Activated naive CD4-positive, alpha-beta T cell treated with anti-CD3 and anti-CD28 coated beads, Interleukin-2, amount 50 U/mL, for 16 hours (primary cell): ENCODE data around the gene MRGPRD.
"Not testable (repeated sequence)": the region's sequence is repeated elsewhere in the genome, so short reads cannot be mapped to it uniquely, and the experiment has no call there.

Source experiments
- DNase-seq: peaks from one replicate; pipeline ENCODE4 v3.0.0-alpha.2; 2020

The MRGPRD gene

DNA sequence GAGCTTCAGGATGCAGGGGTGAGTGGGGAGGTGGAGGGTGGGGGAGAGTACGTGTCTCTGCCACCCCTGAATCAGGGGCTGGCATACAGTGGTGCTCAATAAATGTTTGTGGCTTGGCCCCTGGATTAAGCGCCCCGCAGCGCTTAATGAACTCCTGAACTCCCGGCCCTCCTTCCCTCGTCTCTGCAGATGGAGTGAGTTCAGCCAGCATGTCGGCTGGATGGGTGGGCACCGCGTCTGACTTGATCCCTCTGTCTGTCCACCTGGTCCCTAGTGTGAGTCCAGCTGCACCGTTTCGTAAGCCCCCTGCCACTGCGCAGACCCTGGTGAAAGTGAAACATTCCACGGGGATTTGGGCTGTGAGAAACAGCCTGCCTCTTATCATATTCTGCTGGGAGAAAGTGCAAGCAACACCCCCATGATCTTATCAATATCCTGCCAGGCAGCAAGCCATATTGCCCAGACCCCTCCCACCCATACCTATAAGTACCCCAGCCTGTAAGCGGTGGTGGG lies 12.0 kb upstream of the MRGPRD start:
- no peak for DNase-seq

DNA sequence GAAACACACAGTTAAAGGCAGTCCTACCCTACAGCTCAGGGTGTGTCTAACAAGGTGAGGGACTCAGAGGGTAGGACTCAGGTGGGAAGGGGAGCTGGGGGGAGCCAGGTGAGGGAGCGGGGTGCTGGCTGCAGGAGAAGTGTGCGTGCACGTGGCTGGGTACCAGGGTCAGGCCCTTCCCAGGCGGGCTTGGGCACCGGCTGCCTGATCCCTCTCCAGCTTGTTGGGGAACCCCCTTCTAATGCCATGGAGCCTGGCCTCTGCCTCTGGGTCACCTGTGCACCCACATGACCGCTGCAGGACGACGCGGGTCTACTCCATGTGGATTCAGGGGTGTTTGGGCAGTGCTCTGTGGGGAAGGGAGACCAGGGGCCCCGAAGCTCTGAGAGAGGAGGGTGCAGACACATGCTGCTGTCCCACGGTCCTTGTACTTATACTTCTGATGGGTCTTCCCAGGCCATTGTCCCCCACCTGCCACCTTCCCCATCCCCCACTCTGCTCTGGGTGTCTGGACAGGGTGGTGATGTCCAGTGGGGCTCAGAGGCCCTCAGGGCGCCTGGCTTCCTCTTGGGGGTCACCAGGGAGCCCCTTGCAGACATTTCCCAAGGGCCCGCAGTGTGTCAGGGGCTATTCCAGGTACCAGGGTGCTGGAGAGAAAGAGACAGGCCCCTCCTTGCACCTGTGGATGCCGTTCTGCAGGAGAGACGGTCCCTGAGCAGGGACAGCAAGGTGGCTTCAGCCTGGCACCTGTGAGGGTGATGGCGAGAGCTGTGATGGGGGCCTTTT lies 10.4 kb upstream of the MRGPRD start:
- DNase-seq = no peak

DNA sequence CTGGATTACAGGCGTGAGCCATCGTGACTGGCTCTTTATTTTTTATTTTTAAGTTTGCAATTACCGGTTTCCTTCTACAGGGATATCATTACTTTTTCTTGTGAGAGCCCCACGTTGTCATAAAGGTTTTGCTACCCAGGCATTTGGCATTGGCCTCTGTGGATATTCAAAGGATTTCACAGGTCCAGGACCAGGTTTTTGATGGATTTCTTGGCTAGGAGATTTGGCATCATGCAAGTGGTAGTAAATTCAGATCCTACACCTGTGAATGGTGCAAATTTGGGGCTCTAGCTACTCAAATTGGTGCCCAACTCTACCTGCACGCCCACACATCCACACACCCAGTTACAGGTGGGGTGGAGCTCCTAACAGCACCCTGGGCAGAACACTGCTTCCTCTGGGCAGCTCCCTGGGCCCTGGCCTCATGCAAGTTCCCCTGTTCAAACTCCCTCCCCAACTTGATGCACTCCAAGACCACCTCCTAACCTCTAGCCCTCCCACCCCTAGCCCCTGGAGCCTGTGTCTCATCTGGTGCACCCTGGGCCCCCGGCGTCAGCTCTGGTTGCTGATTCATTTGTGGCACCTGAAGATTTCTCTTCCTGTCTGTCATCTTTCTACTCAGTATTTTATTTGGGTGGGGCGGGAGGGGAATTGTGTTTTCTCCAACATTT lies 9.3 kb upstream of the MRGPRD start:
- no peak for DNase-seq

DNA sequence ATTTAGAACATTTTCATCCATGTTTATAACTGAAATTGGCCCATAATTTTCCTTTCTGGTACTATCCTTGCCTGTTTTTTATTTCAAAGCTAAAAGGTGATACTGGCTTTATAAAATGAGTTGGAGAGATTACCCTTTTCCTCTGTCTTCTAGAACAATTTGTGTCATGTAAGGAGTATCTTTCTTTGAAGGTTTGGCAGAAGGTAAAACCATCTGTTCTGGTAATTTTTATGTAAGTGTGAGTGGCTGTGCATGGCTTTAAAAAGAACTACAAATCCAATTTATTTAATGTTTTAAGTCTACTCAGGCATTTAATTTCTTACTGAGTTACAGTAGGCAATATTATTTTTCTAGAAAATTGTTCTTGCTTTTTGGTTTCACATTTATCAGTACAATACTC lies 7.7 kb upstream of the MRGPRD start:
- no peak for DNase-seq

DNA sequence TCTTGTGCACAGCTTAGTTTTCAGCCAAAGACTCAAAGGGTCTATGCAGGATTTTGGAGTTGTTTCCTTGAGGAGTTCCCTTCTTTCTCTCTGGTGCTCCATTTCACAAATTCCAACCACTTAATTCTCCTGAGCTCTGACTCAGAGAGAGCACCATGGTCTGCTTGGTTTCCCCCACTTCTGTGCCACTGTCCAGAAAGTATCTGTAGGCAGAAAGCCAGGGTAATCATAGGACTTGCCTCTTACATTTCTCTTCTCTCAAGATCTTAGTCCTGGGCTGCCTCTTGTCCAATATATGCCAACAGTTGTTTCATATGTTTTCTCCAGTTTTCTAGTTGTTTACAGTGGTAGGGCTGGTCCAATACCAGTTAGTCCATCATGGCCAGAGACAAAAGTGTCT lies 6.4 kb upstream of the MRGPRD start:
- DNase-seq = no peak

DNA sequence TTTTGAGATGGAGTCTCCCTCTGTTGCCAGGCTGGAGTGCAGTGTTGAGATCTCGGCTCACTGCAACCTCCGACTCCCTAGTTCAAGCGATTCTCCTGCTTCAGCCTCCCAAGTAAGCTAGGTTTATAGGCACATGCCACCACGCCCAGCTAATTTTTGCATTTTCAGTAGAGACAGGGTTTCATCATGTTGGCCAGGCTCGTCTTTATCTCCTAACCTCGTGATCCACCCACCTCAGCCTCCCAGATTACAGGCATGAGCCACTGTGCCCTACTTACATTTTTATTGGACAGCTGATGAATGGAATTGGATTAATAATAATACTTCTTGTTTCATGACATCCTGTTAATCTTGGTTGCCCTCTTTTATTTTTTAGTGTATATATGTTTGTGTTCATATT lies 3.0 kb upstream of the MRGPRD start:
- DNase-seq = no peak

DNA sequence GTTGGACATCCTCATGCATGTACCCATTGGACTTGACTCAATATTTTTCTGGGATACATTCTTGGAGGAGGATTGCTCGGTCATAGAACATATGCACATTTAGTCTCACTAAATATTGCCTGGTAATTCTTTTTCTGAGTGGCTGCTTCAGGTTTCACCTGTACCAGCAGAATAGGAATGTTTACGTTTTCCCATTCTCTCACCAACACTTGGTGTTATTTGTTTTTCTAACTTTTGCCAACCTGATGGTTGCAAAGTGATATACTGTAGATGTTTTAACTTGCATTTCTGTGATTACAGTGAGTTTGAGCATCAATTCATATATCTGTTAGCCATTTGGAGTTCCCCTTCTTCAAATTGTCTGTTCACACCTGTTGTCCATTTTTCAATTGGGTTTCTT lies 1.3 kb upstream of the MRGPRD start:
- no peak for DNase-seq

DNA sequence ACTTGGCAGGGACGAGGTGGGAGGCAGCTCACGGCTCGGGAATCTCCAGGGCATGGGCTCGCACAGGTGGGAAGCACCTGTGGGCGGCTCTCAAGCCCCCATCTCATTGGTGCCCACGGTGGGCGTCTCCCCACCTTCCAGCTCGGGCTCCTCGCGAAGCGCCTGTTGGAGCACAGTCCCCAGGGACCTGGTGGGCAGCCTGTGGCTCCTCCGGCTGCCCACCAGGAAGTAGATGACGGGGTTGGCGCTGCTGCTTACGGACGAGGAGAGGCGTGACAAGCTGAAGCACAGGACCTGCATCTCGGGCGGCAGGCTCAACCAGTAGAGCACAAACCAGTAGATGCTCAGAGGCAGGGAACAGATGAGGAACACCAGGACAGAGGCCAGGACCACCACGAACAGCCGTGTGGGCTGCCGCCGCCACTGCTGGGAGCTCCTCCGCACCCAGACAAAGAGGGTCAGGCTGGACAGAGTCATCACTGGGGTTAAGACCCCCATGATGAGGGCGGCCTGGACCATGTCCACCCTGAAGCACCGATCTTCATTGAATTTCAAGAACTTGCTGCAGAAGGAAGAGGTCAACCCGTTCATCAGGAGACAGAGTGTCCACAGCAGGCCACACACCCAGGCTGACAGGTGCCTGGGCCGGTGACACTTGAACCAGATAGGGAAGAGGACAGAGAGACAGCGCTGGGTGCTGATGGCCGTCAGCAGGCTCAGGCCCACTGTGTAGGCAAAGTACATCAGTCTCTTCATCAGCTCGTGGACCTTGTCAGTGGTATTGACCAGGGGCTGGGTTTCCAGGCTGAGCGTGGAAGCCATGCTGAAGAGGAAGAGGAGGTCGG lies 633 bp downstream of the MRGPRD start:
- no peak for DNase-seq

DNA sequence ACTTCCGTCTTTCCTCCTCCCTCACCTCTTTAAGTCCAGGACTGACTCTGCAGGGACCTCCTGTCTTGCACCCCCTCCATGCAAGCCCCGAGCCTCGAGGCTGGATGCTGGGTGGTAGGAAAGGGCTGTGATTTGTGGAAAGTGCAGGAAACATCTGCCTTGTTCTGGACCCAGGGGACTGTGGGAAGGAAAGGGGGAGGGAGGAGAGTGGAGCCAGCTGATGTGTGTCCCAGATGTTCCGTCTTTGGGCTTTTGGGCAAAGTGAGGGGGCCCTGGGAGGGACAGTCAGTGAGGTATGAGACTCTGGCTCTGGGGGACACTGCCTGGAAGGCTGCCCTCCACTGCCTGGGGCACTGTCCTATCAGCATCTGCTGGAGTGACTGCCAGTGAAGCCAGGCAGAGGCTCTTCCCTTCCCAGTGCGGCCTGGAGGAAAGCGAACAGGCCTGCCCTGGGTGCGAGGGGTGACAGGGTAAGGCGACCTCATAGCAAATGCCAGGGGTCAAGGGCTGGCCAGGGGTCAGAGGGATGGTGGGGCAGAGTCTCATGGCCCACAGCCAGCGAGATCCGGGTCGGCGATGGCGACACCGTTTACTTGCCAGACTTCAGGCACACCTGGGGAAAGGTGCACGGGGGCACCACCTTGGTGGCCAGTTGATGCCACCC lies 1.7 kb downstream of the MRGPRD start:
- no peak for DNase-seq

DNA sequence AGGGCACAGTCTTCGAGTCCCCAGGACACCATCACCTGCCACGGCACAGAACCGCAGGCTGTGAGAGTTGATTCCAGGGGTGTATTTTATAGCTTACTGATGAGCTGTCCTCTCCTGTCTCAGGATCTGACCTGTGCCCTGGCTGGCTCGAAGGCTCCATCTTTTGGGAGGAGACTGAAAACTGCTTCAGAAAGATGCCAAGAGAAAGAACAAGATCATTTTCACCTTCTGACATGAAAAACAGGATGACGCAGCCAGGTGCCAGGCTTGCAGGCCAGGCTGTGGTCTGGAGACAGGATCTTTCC lies 2.2 kb downstream of the MRGPRD start:
- no peak for DNase-seq

DNA sequence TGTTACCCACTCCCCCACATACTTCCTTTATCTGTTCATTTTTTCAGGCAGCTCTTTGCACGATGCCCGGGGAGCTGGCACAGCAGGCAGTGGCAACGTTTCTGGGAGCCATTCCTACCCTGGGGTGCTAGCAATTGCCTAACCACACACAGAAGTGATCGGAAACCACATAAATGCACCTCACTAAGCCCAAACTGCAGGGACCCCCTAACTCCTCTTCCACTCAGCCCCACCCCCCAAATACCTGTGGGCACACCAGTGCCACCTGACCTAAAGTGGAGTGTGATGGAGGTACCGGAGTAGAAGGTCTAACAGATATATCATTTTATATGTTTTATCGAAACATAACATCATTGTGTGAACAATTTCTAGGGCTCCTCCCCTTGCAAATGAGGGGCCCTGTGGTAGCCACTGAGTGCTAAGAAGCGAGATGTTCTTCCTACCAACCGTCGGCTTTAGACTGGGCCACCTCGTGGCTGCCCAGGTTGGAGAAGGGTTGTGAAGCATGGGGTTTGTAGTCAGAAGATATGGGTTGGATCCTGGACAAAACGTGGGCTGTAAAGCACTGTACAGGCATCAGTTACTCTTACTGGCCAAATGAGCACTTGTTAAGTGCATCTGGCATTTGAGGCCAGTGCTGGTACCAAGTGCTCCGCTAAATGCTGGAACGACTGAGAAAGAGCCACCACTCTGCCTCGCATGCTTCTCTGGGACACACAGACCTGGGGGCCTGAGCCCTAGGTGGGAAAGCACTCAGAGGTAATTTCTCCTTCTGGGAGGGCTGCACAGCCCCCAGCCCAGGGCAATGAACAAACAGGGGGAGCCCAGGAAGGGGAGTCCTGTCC lies 2.8 kb downstream of the MRGPRD start:
- DNase-seq = no peak

DNA sequence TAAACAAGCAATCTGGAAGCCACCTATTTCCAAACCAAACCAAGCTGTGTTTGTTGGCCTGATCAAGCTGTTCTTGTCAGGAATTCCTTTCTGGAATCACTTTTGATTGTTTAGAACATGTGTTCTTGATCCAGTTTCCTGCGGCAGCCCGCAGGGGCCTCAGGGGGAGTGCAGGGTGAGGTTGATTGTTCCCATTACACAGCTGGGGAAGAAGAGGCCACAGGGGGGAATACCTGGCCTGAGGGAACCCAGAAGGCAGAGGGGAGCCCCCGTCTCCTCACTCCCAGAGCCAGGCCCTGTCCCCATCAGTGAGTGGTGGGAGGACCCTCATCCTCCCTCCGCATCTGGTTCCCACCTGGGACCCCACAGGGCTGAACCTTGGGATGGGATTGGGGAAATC lies 4.2 kb downstream of the MRGPRD start:
- DNase-seq = no peak

DNA sequence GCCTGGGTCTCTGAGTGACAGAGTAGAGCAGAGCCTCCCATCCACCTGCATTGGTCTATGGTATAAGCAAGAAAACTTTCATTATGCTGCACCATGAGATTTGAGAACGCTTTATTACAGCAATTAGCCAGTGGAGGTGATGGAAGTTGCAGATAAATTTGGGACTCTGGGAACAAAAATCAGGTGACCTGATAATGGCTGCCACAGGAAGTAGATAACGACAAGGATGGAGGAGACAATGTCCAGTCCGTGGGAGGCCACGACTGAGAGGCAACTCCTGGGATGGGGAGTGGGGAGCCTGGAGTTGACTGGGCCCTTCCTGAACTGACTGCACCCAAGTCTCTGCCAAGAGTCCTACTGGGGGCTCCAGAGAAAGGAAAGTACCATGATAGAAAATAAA lies 4.7 kb downstream of the MRGPRD start:
- no peak for DNase-seq

DNA sequence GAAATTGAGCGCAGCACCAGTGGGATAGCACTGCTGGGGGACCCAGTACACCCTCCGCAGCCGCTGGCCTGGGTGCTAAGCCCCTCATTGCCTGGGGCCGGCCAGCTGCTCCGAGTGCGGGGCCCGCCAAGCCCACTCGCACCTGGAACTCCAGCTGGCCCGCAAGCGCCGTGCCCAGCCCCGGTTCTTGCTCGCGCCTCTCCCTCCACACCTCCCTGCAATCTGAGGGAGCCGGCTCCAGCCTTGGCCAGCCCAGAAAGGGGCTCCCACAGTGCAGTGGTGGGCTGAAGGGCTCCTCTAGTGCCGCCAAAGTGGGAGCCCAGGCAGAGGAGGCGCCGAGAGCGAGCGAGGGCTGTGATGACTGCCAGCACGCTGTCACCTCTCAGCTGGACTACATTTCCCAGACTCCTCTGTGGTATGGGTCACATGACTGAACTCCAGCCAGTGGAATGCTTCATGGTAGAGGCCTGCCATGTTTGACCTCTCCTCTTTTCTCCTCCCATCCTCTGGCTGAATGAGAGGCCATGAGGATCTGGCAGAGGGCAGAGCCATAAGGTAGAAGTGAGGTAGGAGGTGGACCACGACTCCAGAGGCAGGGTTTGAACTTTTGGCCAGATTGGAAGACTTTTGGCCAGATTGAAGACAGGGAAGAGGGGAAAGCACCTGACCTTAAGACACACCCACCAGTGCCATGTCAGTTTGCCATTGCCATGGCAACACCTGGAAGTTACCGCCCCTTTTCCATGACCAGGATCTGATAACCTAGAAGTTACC lies 6.2 kb downstream of the MRGPRD start:
- DNase-seq = no peak

DNA sequence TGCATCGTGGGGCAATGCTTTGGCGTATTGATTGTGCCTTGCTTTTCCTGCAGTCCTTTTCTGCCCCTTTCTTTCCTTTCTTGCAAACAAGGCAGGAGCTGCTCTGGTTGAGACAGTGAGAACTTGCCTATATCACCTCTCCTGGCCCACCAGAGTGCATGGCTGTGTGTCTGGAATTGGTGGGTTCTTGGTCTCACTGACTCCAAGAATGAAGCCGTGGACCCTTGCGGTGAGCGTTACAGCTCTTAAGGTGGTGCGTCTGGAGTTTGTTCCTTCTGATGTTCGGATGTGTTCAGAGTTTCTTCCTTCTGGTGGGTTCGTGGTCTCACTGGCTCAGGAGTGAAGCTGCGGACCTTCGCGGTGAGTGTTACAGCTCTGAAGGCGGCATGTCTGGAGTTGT lies 7.1 kb downstream of the MRGPRD start:
- not testable (repeated sequence) for DNase-seq

DNA sequence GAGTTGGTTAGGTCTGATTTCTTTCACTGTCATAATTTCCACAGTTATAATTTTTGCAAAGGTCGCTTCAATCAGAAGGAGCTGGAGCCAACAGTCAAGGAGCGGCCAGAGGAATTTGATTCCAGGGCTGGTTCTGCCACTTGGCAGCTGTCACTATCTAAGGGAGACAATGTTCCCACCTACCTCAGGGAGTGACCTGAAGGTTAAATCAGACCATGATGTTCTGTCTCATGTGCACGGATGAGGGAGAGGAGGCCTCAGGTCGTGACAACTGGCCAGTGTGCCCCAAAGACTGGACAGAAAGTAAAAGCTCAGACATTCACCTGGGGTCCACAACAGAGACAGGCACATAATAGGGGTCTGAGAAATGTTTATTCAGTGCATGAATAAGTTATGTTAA lies 7.6 kb downstream of the MRGPRD start:
- no peak for DNase-seq

DNA sequence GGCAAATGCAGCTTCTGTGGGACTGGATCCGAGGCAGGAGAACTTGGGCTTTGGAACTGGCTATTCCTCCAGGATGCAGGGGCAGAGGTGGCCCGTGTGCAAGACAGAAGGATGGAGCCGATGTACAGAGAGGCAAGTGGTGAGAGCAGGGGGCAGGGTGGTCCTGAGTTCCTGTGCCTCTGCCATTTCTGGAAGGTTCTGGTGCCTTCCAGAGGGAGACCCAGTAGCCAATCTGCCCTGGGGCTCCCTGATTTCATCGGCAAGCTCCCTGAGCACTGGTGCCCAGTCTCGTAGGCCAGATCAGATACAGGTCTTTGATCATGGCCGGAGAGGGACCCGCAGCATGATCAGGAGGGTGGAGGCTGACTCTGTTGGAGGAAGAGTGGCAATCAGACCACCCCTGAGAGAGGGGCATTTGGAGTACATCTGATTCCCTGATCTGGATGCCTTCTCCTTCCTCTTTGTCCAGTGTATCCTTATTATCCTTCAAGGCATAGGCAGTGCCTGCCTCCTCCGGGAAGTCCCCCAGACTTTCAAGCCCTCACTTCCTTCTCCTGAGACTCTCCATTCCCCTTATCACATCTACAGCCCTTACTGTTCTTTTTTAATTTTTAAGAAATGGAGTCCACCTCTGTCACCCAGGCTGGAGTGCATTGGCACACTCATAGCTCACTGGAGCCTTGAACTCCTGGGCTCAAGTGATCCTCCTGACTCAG lies 9.7 kb downstream of the MRGPRD start:
- no peak for DNase-seq

DNA sequence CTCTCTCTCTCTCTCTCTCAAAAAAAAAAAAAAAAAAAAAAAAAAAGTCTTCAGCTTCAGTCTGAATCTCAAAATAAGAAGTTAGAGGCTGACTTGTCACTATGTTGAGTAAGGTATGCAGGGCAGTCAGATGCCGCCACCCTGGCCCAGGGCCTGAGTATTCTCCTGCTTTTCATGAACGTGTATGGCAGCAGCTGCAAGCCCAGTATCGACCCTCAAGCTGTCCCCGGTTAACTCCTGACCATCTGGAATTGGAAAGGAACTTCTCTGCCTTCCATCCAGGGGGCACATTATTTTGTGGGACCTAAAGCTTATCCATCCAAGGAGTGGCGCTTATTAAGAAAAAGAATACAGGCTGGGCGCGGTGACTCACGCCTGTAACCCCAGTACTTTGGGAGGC lies 11.4 kb downstream of the MRGPRD start:
- no peak for DNase-seq

DNA sequence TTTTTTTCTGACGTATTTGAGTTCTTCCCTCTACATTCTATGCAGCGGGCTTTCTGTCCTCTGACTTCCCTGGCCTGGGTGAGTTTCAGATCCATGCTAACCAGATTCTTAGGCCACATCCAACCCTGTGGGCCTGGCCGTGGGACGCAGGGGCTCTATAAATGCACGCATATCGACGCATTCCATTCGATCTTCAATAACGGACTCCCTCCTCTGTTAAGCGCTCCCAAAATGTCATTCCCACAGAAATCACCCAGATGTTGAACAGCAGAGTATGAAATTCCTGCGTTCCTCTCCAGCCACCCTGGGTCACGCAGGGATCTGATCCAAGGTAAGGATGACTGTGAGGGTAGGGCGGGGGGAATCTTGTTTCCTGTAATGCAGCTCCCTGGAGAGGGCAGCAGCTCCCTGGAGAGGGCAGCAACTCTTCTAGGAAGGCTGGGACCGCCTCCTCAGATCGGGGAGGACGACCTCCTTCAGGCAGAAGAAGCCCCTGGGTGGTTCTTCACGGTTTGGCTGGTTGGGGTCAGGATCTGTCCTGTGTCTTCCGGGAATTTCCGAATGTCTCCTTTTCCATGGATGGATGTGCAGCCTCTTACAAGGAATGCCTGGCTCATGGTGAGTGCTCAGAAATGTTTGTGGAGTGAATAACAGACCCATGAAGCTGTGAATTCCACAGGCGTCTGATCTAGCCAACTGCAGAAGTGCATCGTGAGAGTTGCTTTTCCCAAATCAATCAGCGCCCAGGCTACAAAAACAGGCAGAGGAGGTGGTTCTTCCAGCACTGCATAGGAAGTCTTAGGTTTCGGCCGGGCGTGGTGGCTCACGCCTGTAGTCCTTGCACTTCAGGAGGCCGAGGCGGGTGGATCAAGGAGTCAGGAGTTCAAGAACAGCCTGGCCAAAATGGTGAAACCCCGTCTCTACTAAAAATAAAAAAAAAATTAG lies 12.2 kb downstream of the MRGPRD start:
- no peak for DNase-seq
